Natural killer cell (primary cell): ENCODE data around the gene APOBEC3G. TPM values are rescaled to one million over a fixed set of nuclear protein-coding genes. Genes with fewer than 3 reads are reported as not detected.

Experiments used
- ATAC-seq, 3 donors: fragments of 150-1000 bp in 2 of 3; fragments of 200-7000 bp in 1 of 3; cut with Tn5 transposase; 1 replicate in 1 of 3; 2 replicates in 2 of 3; pipeline ENCODE4 v1.10.0; 2021; ENCODE audit warnings: mild to moderate bottlenecking in 2 of 3, moderate library complexity in 2 of 3
- DNase-seq, 2 donors: peaks; one replicate each; pipeline versions ENCODE4 v3.0.0 to v3.0.0-alpha.2; 2013 to 2021; ENCODE audit warnings: mixed read lengths in 1 of 2
- H3K27ac ChIP-seq: one replicate; pipeline ENCODE4 v1.5.1; 2013; ENCODE audit warnings: mild to moderate bottlenecking, low read length
- H3K27me3 ChIP-seq: one replicate; pipeline ENCODE4 v1.6.1; 2013; ENCODE audit warnings: low read length; ENCODE audit not compliant: control insufficient read depth, insufficient read depth
- H3K36me3 ChIP-seq: one replicate; pipeline ENCODE4 v1.6.1; 2013; ENCODE audit warnings: low read length; ENCODE audit not compliant: control insufficient read depth, insufficient read depth
- H3K4me1 ChIP-seq: one replicate; pipeline ENCODE4 v1.6.1; 2013; ENCODE audit warnings: low read length; ENCODE audit not compliant: control insufficient read depth, insufficient read depth
- H3K4me3 ChIP-seq: one replicate; pipeline ENCODE4 v1.5.1; 2013; ENCODE audit warnings: low read length
- H3K9me3 ChIP-seq: one replicate; pipeline ENCODE4 v1.6.1; 2013; ENCODE audit warnings: low read length; ENCODE audit not compliant: control insufficient read depth, insufficient read depth
- H3K27ac Mint-ChIP-seq, 2 donors: one replicate each; pipeline ENCODE4 v1.8.0; 2022; ENCODE audit warnings: mild to moderate bottlenecking in 2 of 2, mixed read lengths in 2 of 2, moderate library complexity in 1 of 2
- H3K27me3 Mint-ChIP-seq, 2 donors: one replicate each; pipeline ENCODE4 v1.8.0; 2022; ENCODE audit warnings: low read depth in 2 of 2, mixed read lengths in 2 of 2
- H3K36me3 Mint-ChIP-seq: one replicate; pipeline ENCODE4 v1.8.0; 2022; ENCODE audit warnings: mixed read lengths
- H3K4me1 Mint-ChIP-seq, 2 donors: one replicate each; pipeline ENCODE4 v1.8.0; 2022; ENCODE audit warnings: mixed read lengths in 2 of 2
- H3K4me3 Mint-ChIP-seq: one replicate; pipeline ENCODE4 v1.8.0; 2022; ENCODE audit warnings: mild to moderate bottlenecking, moderate library complexity, mixed read lengths
- H3K9me3 Mint-ChIP-seq, 2 donors: one replicate each; pipeline ENCODE4 v1.8.0; 2022; ENCODE audit warnings: mixed read lengths in 2 of 2
- CTCF ChIP-seq: fragments of 200-600 bp; IDR thresholded peaks from one replicate; pipeline ENCODE4 v1.8.0; 2022; ENCODE audit warnings: antibody characterized with exemption
- WGBS: methylation state at CpG from one replicate; pipeline ENCODE4 v1.1.7; 2013; ENCODE audit warnings: missing lambda C conversion rate; ENCODE audit not compliant: insufficient coverage; 5-methylcytosine and 5-hydroxymethylcytosine counted together
- intact Hi-C: fragments of 100-400 bp; cut with micrococcal nuclease; formaldehyde crosslinking; loops from one replicate; pipeline ENCODE4 v1.14.2; 2022
- total RNA-seq, 4 donors: library from RNA; stranded (reverse); fragments of 120-200 nt in 1 of 4; gene quantifications; one replicate each; pipeline versions ENCODE4 v1.2.3 to v1.2.4, GENCODE V29; 2013 to 2022

Gene APOBEC3G
- total RNA-seq, 3 donors from 2014 or later (not counting 1 experiment from before 2014, with no cell fraction given) = 168 to 308 (median 237) TPM

GRCh38 chr22:39108487-39108886 lies 31.4 kb downstream of the APOBEC3G start:
- no peaks in the 10 kb centered on the region for H3K4me1 ChIP-seq
- intact Hi-C loops = no loop called here
- H3K4me3 Mint-ChIP-seq = no peak overlapping the region
- H3K27me3 Mint-ChIP-seq = no peaks in the 10 kb centered on the region
- DNase-seq (no peak), ATAC-seq (no peak)
- no peak overlapping the region for H3K27ac Mint-ChIP-seq
- no peaks in the 10 kb centered on the region for H3K9me3 Mint-ChIP-seq
- H3K4me1 Mint-ChIP-seq = peaks cover 8 to 15% of the 10 kb centered on the region in 2 donors
- H3K27me3 ChIP-seq = no peaks in the 10 kb centered on the region
- H3K27ac ChIP-seq = no peak overlapping the region
- no peaks in the 10 kb centered on the region for H3K9me3 ChIP-seq
- no peak overlapping the region for H3K4me3 ChIP-seq
- H3K36me3 Mint-ChIP-seq = no peaks in the 10 kb centered on the region
- WGBS = 98% methylated on average over 4 of the region's 4 CpGs
- H3K36me3 ChIP-seq = no peaks in the 10 kb centered on the region
- TF ChIP-seq CTCF = no peak

- Histone ChIP-seq H3K4me1 (no peaks in the 10 kb centered on the region), H3K36me3 (no peaks in the 10 kb centered on the region), H3K27ac (no peak overlapping the region), H3K4me3 (no peak overlapping the region), H3K9me3 (no peaks in the 10 kb centered on the region), H3K27me3 (no peaks in the 10 kb centered on the region)
- DNase-seq (no peak), ATAC-seq (no peak)
- Mint-ChIP-seq H3K36me3 (no peaks in the 10 kb centered on the region), H3K9me3 (no peaks in the 10 kb centered on the region), H3K27me3 (no peaks in the 10 kb centered on the region), H3K27ac (no peak overlapping the region), H3K4me1 (peaks cover 10 to 13% of the 10 kb centered on the region in 2 donors), H3K4me3 (no peak overlapping the region)
- WGBS = 66% methylated on average over 9 of the region's 9 CpGs
- intact Hi-C loops = no loop called here
- no peak for TF ChIP-seq CTCF
Observed at GRCh38 chr22:39109361-39109760, 32.3 kb downstream of the APOBEC3G start.

DNA sequence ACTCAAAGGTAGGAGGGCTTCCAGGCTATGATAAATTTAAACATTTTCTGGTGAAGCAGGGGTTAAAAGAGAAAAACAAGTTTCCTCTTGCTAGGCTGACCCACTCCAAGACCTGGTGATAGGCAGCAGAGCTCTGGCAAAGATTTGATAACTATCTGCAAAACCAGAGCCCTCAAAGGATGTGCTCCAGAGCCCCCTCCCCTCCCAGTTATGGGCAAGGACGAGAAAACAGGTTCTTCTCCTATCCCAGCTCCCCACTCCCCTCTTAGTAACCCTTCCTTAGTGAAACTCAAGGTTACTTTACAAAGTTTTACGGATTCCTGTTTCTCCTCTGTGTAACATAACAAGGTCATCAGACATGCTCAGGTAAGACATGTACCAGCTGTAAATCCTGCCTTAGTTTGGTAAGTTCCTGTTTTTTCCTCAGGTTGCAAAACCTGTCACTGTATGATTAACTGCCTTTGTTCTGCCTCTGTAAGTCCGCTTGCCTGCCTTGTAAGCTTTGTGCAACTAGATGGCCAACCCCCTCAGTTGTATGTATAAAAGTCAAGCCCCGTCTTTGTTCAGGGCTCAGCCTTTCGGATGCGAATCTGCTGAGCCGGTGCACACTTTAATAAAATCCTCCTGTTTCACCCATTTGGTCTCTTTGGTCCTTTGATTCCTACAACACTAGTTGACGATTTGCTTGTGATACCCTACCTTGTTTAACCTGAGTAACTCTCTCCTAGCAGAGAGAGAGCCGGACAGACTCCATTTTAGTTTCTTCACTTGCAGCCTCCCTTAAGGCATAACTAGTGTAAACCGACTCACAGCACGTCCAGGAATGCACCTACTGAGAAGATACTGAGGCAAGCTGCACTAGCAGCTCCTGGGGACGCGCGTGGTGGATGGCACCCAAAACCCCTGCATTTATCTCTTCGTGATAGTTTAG lies 33.8 kb downstream of the APOBEC3G start:
- no peaks in the 10 kb centered on the region for H3K9me3 Mint-ChIP-seq
- H3K9me3 ChIP-seq = no peaks in the 10 kb centered on the region
- TF ChIP-seq CTCF = no peak
- H3K27me3 Mint-ChIP-seq = no peaks in the 10 kb centered on the region
- no peak overlapping the region for H3K27ac ChIP-seq
- intact Hi-C loops = no loop called here
- peaks cover 24 to 26% of the 10 kb centered on the region in 2 donors for H3K4me1 Mint-ChIP-seq
- H3K27me3 ChIP-seq = no peaks in the 10 kb centered on the region
- no peaks in the 10 kb centered on the region for H3K36me3 Mint-ChIP-seq
- peak overlapping the region in 1 of 2 donors; percentile 22 for H3K27ac Mint-ChIP-seq
- H3K4me3 Mint-ChIP-seq = no peak overlapping the region
- H3K4me3 ChIP-seq = no peak overlapping the region
- H3K4me1 ChIP-seq = peaks cover 7% of the 10 kb centered on the region
- ATAC-seq = no peak
- H3K36me3 ChIP-seq = no peaks in the 10 kb centered on the region
- WGBS = 79% methylated on average over 15 of the region's 15 CpGs
- no peak for DNase-seq
